Measurements from ENCODE around the gene SUPT6H. TPM values are rescaled to one million over a fixed set of nuclear protein-coding genes. Genes with fewer than 3 reads are reported as not detected.
A peak's percentile ranks its signal among the peaks of the same experiment; 100 is the strongest.

SUPT6H gene
- total RNA-seq, 1 experiment from 2014 or later, result 61.3 TPM

GRCh38 chr17:28745786-28746411 lies 83.9 kb downstream of the SUPT6H start:
- Mint-ChIP-seq H3K4me1 (peaks cover 56% of the 10 kb centered on the region), H3K27me3 (ENCODE audit: low read depth) (no peaks in the 10 kb centered on the region), H3K9me3 (no peaks in the 10 kb centered on the region), H3K27ac (peak overlapping the region; percentile 96), H3K4me3 (peak overlapping the region; percentile 88), H3K36me3 (peaks cover 39% of the 10 kb centered on the region)
- TF ChIP-seq ZNF416 (CRISPR knock-in tag; IDR thresholded peaks at IDR 0.05) (no peak), ZNF671 (CRISPR knock-in tag; IDR thresholded peaks at IDR 0.05) (0 out of 2 replicates have a peak, but pooled peaks have one; percentile 6)
- ATAC-seq (peak; percentile 1), DNase-seq (ENCODE audit: low spot score) (peak; percentile 59)
- POLR2A ChIA-PET, result interaction anchor here (0.6 to 13.5 kb wide), 10 partner anchors 11 to 206 kb away, joined by 3 to 310 read pairs (median 6); partner anchors contain the start of genes ERAL1, NEK8, PHF12 and PROCA1
- CTCF ChIA-PET, result interaction anchor here (0.7 to 13.9 kb wide), 6 partner anchors 15 to 204 kb away, joined by 4 to 541 read pairs (median 12); partner anchors contain the start of genes NEK8, PROCA1 and TLCD1

- H3K4me3 Mint-ChIP-seq, result peak overlapping the region; percentile 88
- H3K36me3 Mint-ChIP-seq, result peaks cover 45% of the 10 kb centered on the region
- no peak for TF ChIP-seq FOXJ3 (CRISPR knock-in tag; IDR thresholded peaks at IDR 0.05; ENCODE audit: borderline replicate concordance)
- no peak for TF ChIP-seq STAT6 (CRISPR knock-in tag; conservative IDR thresholded peaks at IDR 0.05; ENCODE audit: low read depth)
- TF ChIP-seq FOXP1 (CRISPR knock-in tag; IDR thresholded peaks at IDR 0.05; ENCODE audit: borderline replicate concordance), result no peak
- peak; percentile 75; the same call in 1 of the 2 replicates for TF ChIP-seq ZBTB21 (CRISPR knock-in tag; IDR thresholded peaks at IDR 0.05; ENCODE audit: borderline replicate concordance)
- TF ChIP-seq ZNF121 (CRISPR knock-in tag; IDR thresholded peaks at IDR 0.05), result peak; percentile 60
- ChIA-PET POLR2A (interaction anchor here (0.6 to 13.5 kb wide), 6 partner anchors 14 to 81 kb away, joined by 3 to 310 read pairs (median 8); partner anchors contain the start of genes NEK8, PROCA1, RPL23A and TLCD1), CTCF (interaction anchor here (0.7 to 13.9 kb wide), 5 partner anchors 14 to 132 kb away, joined by 5 to 541 read pairs (median 14); partner anchors contain the start of genes NEK8, PROCA1 and TLCD1)
- peak; percentile 53 for DNase-seq (ENCODE audit: low spot score)
- H3K27ac Mint-ChIP-seq, result peak overlapping the region; percentile 96
- ATAC-seq, result 0 out of 2 replicates have a peak, but pooled peaks have one; percentile 0
- H3K27me3 Mint-ChIP-seq (ENCODE audit: low read depth), result no peaks in the 10 kb centered on the region
- no peaks in the 10 kb centered on the region for H3K9me3 Mint-ChIP-seq
- H3K4me1 Mint-ChIP-seq, result peaks cover 56% of the 10 kb centered on the region
Observed at GRCh38 chr17:28746611-28747050, 84.6 kb downstream of the SUPT6H start.

GRCh38 chr17:28747051-28747691 lies 85.2 kb downstream of the SUPT6H start:
- H3K4me3 Mint-ChIP-seq, result peak overlapping the region; percentile 88
- ChIA-PET POLR2A (interaction anchor here (1.1 to 13.5 kb wide), 5 partner anchors 14 to 65 kb away, joined by 3 to 310 read pairs (median 11); partner anchors contain the start of genes NEK8, PROCA1, RPL23A and TLCD1), CTCF (interaction anchor here (0.7 to 13.9 kb wide), 6 partner anchors 14 to 135 kb away, joined by 3 to 541 read pairs (median 12); partner anchors contain the start of genes NEK8, PROCA1 and TLCD1)
- H3K4me1 Mint-ChIP-seq, result peaks cover 51% of the 10 kb centered on the region
- H3K9me3 Mint-ChIP-seq, result no peaks in the 10 kb centered on the region
- peak overlapping the region; percentile 96 for H3K27ac Mint-ChIP-seq
- ATAC-seq, result peak; percentile 0; the same call in 1 of the 2 replicates
- H3K36me3 Mint-ChIP-seq, result peaks cover 47% of the 10 kb centered on the region
- no peaks in the 10 kb centered on the region for H3K27me3 Mint-ChIP-seq (ENCODE audit: low read depth)
- DNase-seq (ENCODE audit: low spot score), result no peak
- TF ChIP-seq MYBL2 (CRISPR knock-in tag; IDR thresholded peaks at IDR 0.05), result no peak
- TF ChIP-seq MXD4 (CRISPR knock-in tag; IDR thresholded peaks at IDR 0.05; ENCODE audit: borderline replicate concordance), result no peak
- no peak for TF ChIP-seq CTCF (IDR thresholded peaks at IDR 0.05)
- no peak for TF ChIP-seq ZNF671 (CRISPR knock-in tag; IDR thresholded peaks at IDR 0.05)
- no peak for TF ChIP-seq TEAD4 (CRISPR knock-in tag; IDR thresholded peaks at IDR 0.05)
- no peak for TF ChIP-seq ZNF512 (CRISPR knock-in tag; IDR thresholded peaks at IDR 0.05; ENCODE audit: borderline replicate concordance)
- TF ChIP-seq, protein P1, sequence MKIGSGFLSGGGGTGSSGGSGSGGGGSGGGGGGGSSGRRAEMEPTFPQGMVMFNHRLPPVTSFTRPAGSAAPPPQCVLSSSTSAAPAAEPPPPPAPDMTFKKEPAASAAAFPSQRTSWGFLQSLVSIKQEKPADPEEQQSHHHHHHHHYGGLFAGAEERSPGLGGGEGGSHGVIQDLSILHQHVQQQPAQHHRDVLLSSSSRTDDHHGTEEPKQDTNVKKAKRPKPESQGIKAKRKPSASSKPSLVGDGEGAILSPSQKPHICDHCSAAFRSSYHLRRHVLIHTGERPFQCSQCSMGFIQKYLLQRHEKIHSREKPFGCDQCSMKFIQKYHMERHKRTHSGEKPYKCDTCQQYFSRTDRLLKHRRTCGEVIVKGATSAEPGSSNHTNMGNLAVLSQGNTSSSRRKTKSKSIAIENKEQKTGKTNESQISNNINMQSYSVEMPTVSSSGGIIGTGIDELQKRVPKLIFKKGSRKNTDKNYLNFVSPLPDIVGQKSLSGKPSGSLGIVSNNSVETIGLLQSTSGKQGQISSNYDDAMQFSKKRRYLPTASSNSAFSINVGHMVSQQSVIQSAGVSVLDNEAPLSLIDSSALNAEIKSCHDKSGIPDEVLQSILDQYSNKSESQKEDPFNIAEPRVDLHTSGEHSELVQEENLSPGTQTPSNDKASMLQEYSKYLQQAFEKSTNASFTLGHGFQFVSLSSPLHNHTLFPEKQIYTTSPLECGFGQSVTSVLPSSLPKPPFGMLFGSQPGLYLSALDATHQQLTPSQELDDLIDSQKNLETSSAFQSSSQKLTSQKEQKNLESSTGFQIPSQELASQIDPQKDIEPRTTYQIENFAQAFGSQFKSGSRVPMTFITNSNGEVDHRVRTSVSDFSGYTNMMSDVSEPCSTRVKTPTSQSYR (CRISPR knock-in tag; IDR thresholded peaks at IDR 0.05), result no peak
- TF ChIP-seq JAZF1 (CRISPR knock-in tag; IDR thresholded peaks at IDR 0.05), result no peak
- no peak for TF ChIP-seq HMGA2 (CRISPR knock-in tag; IDR thresholded peaks at IDR 0.05)
- 0 out of 2 replicates have a peak, but pooled peaks have one; percentile 7 for TF ChIP-seq ZBTB21 (CRISPR knock-in tag; IDR thresholded peaks at IDR 0.05; ENCODE audit: borderline replicate concordance)
- no peak for TF ChIP-seq GABPB1 (CRISPR knock-in tag; IDR thresholded peaks at IDR 0.05)
- TF ChIP-seq ZSCAN18 (CRISPR knock-in tag; IDR thresholded peaks at IDR 0.05), result no peak
- no peak for TF ChIP-seq SMAD4 (CRISPR knock-in tag; IDR thresholded peaks at IDR 0.05)
